HG03469 (cell line): ENCODE results near the gene UCK1.

Experiments used
- ATAC-seq: cut with Tn5 transposase; IDR thresholded peaks from one replicate; pipeline ENCODE4 v1.9.1; 2021; ENCODE audit warnings: mild to moderate bottlenecking, moderate library complexity, moderate number of reproducible peaks; ENCODE audit not compliant: unreplicated experiment

UCK1 gene

DNA sequence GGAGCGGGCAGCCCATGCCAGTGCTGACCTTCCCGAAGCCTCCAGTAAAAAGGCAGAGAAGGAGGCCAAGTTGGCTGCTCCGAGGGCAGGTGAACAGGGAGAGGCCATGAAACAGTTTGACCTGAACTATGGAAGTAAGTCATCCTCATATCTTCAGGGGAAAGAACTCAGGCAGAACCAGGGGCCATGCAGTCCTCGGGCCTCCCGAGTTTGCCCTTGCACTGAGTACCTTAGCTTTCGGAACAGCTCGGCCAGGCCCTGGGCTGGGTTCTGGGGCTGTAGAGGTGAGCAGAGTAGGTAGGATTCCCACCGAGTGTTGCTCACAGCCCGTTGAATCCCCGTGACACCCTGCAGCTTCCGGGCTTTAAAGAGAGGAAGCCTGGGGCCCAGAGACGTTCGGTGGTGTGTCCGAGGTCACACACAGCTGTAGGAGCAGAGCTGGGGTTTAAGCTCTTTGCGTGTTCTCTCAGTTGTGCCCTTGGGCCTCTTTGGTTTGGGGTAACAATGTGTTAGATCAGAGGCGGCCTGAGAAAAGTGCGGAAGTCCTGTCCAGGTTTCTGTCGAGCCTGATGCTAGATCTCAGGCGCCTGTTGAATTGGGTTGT, 53.1 kb downstream of the UCK1 start:
- no peak for ATAC-seq

DNA sequence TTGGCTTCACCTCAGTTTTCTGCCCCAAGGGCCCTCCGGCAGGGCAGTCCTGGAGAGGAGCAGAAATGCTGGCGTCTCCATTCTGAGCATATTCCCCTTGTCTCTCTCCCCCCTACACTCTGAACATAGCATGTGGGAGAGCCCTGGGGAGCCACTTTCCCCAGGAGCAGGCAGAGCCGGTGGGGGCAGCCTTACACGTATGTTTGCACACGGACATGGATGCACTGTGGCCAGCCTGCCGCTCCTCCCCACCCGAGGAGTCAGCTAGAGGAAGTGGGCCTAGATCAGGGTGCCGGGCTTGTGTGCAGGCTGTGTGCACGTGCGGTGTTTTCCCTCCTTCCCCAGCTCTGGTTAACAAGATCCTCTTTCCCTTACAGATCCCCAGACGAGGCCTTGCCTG, 53.7 kb downstream of the UCK1 start:
- ATAC-seq: no peak

DNA sequence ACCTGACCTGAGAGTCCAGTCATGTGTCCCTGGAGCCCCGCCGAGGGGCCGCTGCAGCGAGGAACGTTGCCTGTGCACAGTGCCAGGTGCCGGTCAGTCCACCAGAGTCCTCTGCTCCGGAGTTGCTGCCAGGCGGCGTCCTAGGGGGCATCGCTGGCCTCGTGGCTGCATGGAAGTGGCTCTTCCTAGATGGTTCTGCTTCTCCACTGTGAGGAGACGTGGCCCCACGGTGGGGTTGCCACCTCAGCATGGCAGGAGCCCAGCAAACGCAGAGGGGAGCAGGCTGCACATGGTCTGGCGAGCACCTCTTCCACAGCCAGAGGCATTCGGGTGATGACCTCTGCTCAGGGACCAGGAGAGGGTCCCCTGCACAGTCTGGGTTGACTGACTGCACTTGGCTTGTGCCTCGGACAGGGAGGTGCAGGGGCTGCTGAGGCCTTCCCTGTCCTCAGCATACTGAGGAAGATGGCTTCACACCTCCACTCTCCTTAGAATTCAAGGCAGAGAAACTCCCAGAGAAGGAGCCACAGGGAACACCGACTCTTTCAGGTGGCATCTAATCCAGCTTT, 54.2 kb downstream of the UCK1 start:
- no peak for ATAC-seq

DNA sequence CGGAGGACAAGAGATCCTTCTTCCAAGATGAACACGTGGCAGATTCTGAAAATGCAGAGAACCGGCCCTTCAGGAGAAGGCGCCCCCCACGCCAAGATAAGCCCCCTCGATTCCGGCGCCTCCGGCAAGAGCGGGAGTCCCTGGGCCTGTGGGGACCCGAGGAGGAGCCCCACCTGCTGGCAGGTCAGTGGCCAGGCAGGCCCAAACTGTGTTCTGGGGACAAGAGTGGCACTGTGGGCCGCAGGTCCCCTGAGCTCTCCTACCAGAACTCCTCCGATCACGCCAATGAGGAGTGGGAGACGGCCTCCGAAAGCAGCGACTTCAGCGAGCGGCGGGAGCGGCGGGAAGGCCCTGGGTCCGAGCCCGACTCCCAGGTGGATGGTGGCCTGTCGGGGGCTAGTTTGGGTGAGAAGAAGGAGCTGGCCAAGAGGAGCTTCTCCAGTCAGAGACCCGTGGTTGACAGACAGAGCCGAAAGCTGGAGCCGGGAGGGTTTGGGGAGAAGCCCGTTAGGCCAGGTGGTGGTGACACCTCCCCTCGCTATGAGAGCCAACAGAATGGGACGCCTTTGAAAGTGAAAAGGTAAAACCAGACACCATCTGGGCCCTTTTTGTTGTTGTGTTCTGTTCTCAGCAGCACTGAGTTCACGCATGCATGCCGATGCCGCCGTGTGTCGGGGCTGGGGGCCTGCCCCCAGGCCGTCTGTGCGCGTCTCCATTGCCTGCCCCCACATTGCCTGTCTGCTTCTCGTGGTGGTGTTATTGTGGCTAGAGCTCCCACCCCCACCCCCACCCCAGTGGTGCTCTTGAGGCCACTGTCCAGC, 54.9 kb downstream of the UCK1 start:
- no peak for ATAC-seq

DNA sequence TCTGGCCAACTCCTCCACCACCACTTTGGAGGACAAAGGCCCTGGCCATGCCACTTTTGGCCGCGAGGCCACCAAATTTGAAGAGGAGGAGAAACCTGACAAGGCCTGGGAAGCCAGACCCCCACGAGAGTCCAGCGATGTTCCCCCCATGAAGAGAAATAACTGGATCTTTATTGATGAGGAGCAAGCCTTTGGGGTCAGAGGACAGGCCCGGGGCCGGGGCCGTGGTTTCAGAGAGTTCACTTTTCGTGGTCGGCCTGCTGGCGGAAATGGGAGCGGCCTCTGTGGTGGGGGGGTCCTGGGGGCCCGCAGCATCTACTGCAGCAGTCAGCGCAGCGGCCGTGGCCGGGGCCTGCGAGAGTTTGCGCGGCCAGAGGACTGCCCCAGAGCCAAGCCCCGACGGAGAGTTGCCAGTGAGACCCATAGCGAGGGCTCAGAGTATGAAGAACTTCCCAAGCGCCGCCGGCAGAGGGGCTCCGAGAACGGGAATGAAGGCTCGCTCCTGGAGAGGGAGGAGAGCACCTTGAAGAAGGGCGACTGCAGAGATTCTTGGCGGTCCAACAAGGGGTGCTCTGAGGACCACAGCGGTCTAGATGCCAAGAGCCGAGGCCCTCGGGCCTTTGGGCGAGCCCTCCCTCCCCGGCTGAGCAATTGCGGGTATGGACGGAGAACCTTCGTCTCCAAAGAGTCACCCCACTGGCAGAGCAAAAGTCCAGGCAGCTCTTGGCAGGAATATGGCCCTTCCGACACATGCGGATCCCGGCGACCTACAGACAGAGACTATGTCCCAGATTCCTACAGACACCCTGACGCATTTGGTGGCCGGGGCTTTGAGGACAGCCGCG, 55.7 kb downstream of the UCK1 start:
- no peak for ATAC-seq

DNA sequence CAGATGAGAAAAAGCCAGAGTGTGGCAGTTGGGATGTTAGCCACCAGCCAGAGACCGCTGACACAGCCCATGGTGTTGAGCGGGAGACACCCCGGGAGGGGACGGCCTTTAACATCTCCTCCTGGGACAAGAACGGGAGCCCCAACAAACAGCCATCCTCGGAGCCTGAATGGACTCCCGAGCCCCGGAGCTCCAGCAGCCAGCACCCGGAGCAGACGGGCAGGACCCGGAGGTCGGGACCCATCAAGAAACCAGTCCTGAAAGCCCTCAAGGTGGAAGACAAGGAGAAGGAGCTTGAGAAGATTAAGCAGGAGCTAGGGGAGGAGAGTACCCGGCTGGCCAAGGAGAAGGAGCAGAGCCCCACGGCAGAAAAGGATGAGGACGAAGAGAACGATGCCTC, 56.4 kb downstream of the UCK1 start:
- no peak for ATAC-seq

DNA sequence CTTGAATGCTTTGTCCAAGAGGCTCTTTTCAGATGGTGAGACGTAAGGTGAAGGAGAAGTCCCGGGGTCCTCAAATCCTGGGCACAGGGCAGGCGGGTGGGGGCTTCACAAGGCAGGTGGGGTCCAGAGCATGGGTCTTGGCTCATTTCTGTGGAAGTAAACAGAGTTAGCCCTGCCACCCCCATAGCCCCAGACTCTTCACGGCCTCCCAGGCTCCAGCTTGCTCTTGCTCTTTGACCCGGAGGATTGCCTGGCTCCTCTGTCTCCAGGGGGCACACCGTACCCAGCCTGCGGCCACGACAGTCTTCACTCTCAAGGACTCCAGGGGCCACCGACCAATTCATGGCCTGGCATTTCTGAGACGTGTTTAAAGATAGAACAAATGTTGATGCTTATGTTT, 57.2 kb downstream of the UCK1 start:
- ATAC-seq: no peak
